CD8-positive, alpha-beta memory T cell (primary cell): ENCODE data around the gene CENPT. TPM values are rescaled to one million over a fixed set of nuclear protein-coding genes. Genes with fewer than 3 reads are reported as not detected.

ENCODE experiments used
- CTCF ChIA-PET: fragments of 350-600 bp; sonication (Branson Sonifier 250); formaldehyde crosslinking; loops from one replicate; lab custom pipeline; 2021; ENCODE audit warnings: antibody characterized with exemption; lab: Charles Lee
- POLR2A ChIA-PET: fragments of 350-600 bp; sonication (Branson Sonifier 250); formaldehyde crosslinking; loops from one replicate; lab custom pipeline; 2021; ENCODE audit warnings: antibody characterized with exemption; lab: Charles Lee
- DNase-seq, 5 donors: peaks; one replicate each; pipeline versions ENCODE4 v3.0.0 to v3.0.0-alpha.2; 2020 to 2022; ENCODE audit warnings: mixed read lengths in 1 of 5
- H3K27ac ChIP-seq: one replicate; pipeline ENCODE4 v1.7.0; 2013; ENCODE audit warnings: low read depth, mild to moderate bottlenecking, low read length, moderate library complexity
- H3K27me3 ChIP-seq: 2 replicates; pipeline ENCODE4 v1.7.0; 2013; ENCODE audit warnings: low read length, mild to moderate bottlenecking; ENCODE audit not compliant: insufficient read depth, poor library complexity, severe bottlenecking
- H3K36me3 ChIP-seq: 2 replicates; pipeline ENCODE4 v1.7.0; 2013; ENCODE audit warnings: mild to moderate bottlenecking, low read length, moderate library complexity; ENCODE audit not compliant: insufficient read depth
- H3K4me1 ChIP-seq: 2 replicates; pipeline ENCODE4 v1.7.0; 2013; ENCODE audit warnings: mild to moderate bottlenecking, low read length, moderate library complexity; ENCODE audit not compliant: insufficient read depth
- H3K4me3 ChIP-seq: 2 replicates; pipeline ENCODE4 v1.7.0; 2013; ENCODE audit warnings: mild to moderate bottlenecking, low read length
- H3K9me3 ChIP-seq: 2 replicates; pipeline ENCODE4 v1.7.0; 2013; ENCODE audit warnings: mild to moderate bottlenecking, low read length
- H3K27ac Mint-ChIP-seq, 8 donors: one replicate each; pipeline ENCODE4 v1.8.0; 2020 to 2021; ENCODE audit warnings: mixed read lengths in 8 of 8, mild to moderate bottlenecking in 6 of 8, inconsistent platforms in 3 of 8, moderate library complexity in 3 of 8
- H3K27me3 Mint-ChIP-seq, 2 donors: one replicate each; pipeline ENCODE4 v1.8.0; 2020 to 2021; ENCODE audit warnings: mixed read lengths in 2 of 2, mild to moderate bottlenecking in 1 of 2, moderate library complexity in 1 of 2
- H3K36me3 Mint-ChIP-seq, 3 donors: one replicate each; pipeline ENCODE4 v1.8.0; 2020 to 2021; ENCODE audit warnings: mixed read lengths in 3 of 3, inconsistent platforms in 1 of 3, mild to moderate bottlenecking in 1 of 3
- H3K4me1 Mint-ChIP-seq, 3 donors: one replicate each; pipeline ENCODE4 v1.8.0; 2020 to 2021; ENCODE audit warnings: mixed read lengths in 3 of 3, inconsistent platforms in 1 of 3, mild to moderate bottlenecking in 1 of 3
- H3K4me3 Mint-ChIP-seq, 7 donors: one replicate each; pipeline ENCODE4 v1.8.0; 2020 to 2021; ENCODE audit warnings: mixed read lengths in 7 of 7, mild to moderate bottlenecking in 6 of 7, moderate library complexity in 4 of 7, inconsistent platforms in 2 of 7
- H3K9me3 Mint-ChIP-seq, 5 donors: one replicate each; pipeline ENCODE4 v1.8.0; 2020 to 2022; ENCODE audit warnings: mixed read lengths in 5 of 5, mild to moderate bottlenecking in 3 of 5, moderate library complexity in 2 of 5, inconsistent platforms in 1 of 5
- polyA plus RNA-seq: library from polyadenylated mRNA; unstranded; fragments of 300-500 nt; fragmentation: Illumina TruSeq; gene quantifications from one replicate; pipeline ENCODE4 v1.2.3, GENCODE V29; 2021
- total RNA-seq, 2 experiments: library from RNA; stranded (reverse); gene quantifications; one replicate each; pipeline ENCODE4 v1.2.3, GENCODE V29; 2021

The CENPT gene
- total and polyA plus RNA-seq, 3 experiments from 2014 or later, result 14.3 to 58.6 (median 56.5) TPM

DNA sequence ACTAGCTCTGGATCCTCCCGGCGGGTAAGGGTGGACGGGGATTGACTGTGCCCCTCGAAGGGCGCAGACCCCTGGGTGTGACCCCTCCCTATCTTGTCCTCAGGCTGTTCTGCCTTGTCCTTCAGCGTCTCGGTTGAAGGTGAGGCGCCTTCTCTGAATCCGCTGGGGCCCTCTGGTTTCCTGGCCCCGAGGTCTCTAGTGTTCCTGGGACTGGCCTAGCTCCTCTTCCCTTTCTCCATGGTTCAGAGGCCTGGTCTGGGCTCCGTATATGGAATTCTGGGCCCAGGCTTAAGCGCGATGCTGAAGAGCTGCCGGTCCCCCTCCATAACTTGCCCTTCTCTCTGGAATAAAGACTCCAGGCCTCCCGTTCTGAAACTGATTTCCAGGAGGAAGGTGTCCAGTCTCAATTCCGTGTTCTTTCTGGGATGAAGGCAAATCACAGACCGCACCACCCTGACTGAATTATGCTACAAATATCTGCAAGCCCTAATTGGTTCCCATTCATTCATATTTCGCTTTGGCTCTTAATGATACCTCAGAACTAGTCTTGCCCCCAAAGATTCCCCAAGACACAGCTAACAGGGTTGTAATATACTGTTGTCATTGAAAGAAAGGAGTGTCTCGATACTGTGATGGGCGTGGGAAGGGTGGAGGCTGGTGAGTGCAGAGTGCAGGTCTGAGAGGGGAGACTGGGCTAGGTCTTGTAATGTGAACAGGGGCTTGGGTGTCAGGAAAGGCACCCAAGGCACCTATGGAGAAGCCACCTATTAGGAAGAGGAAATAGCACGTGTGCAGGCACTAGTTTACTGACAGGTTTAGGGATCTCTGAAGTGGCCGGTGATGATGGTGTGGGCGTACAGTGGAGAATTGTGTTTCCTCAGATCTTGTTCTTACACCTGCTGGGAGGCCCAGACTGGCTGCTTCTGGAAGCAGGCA, 26.2 kb upstream of the CENPT start:
- Histone ChIP-seq H3K27ac (peak overlapping the region; percentile 91), H3K4me3 (peak overlapping the region; percentile 79), H3K4me1 (peaks cover 35% of the 10 kb centered on the region), H3K36me3 (peaks cover 26% of the 10 kb centered on the region), H3K27me3 (no peaks in the 10 kb centered on the region), H3K9me3 (no peaks in the 10 kb centered on the region)
- ChIA-PET CTCF (interaction anchor here (0.6 to 2.9 kb wide), 9 partner anchors 10 to 62 kb away, joined by 3 to 15 read pairs (median 3); partner anchors contain the start of gene NRN1L), POLR2A (interaction anchor here (0.6 to 1.4 kb wide), 7 partner anchors 30 to 354 kb away, joined by 3 to 8 read pairs (median 4); partner anchors contain the start of genes PSMB10, RANBP10 and TSNAXIP1)
- no peak for DNase-seq
- H3K9me3 Mint-ChIP-seq, result no peaks in the 10 kb centered on the region
- peak overlapping the region; percentile 85 to 96 (median 92) for H3K27ac Mint-ChIP-seq
- H3K27me3 Mint-ChIP-seq, result no peaks in the 10 kb centered on the region
- peaks cover 0 to 65% (median 7%) of the 10 kb centered on the region in 3 donors for H3K36me3 Mint-ChIP-seq
- peak overlapping the region; percentile 91 to 96 (median 93) for H3K4me3 Mint-ChIP-seq
- H3K4me1 Mint-ChIP-seq, result peaks cover 33 to 42% (median 39%) of the 10 kb centered on the region in 3 donors

DNA sequence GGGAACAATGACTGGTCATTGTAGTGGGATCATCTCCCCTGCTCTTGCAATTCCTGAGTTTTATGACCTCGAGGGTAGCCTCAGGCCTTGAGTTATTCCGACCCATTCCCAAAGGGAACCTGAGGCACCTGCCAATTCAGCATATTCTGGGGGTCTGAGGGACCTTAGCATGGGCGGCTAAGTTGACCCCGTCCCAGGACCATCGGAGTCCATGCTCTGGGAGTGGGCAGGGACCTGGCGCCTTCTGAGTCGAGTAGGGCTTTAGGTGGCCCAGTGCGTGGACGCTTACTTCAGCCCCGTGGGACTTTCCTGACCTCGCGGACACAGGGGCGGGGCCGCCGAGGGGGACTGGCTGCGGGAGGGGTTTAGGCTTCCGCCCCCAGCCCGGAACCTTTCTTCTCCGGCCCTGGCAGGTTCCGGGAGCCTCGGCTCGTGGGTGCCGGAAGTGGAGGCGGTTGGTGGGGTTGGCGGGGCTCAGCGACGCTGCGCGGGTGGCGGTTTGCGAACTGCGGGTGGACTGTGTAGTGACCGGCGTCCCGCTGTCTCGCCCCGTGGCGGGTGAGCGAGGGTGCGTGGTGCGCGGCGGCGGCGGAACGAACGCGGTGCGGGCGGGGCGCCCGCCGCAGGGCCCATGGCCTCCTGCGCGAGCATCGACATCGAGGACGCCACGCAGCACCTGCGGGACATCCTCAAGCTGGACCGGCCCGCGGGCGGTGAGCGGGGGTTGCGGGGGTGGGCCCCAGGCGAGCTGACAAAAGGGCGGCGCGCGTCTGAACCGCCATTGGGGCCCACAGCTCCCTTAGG, 25.3 kb upstream of the CENPT start, which contains the start of gene EDC4:
EDC4 (plus strand) TSS at position 422 of the 804 bp plus-strand sequence; CDS start at position 632, 210 bp downstream.
- peak within 1 kb of the TSS; percentile 91 to 96 (median 93) for H3K4me3 Mint-ChIP-seq
- DNase-seq, result peak; percentile 81 to 91 (median 84)
- H3K9me3 Mint-ChIP-seq, result no peaks in the 10 kb centered on the region
- CTCF ChIA-PET, result interaction anchor here (0.7 to 2.9 kb wide), 9 partner anchors 11 to 63 kb away, joined by 3 to 15 read pairs (median 3); partner anchors contain the start of gene NRN1L
- Histone ChIP-seq H3K36me3 (peaks cover 20% of the 10 kb centered on the region), H3K9me3 (no peaks in the 10 kb centered on the region), H3K4me1 (peaks cover 35% of the 10 kb centered on the region), H3K27ac (peak within 1 kb of the TSS; percentile 91), H3K4me3 (peak within 1 kb of the TSS; percentile 79), H3K27me3 (no peaks in the 10 kb centered on the region)
- POLR2A ChIA-PET, result interaction anchor here (1.0 to 1.4 kb wide), 5 partner anchors 29 to 66 kb away, joined by 3 to 8 read pairs (median 5); partner anchors contain the start of genes PSMB10, RANBP10 and TSNAXIP1
- no peaks in the 10 kb centered on the region for H3K27me3 Mint-ChIP-seq
- H3K27ac Mint-ChIP-seq, result peak within 1 kb of the TSS; percentile 88 to 96 (median 94)
- peaks cover 0 to 65% (median 7%) of the 10 kb centered on the region in 3 donors for H3K36me3 Mint-ChIP-seq
- peaks cover 33 to 42% (median 39%) of the 10 kb centered on the region in 3 donors for H3K4me1 Mint-ChIP-seq

DNA sequence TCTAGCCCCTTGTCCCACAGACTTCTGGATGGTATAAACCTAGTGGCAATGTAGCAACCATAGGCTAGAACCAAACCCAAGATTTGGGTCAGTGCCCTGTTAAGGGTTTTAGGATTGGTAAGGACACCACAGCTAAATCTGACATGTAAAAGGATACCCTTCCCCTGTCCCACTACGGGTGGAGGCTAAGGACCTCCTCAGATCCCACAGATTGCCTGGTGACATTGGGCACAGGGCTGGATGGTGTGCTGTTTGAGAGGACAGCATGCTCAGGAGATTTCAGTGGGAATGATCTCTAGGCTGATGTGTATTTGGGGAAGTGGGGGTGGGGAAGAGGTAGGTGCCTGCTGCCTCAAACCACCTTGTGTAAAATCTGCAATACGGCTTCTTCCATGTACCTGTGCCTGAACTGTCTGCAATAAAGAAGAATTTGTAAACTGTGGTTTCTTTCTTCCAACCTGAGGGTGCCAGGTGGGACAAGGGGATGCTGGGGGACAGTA, 24.7 kb upstream of the CENPT start:
- Mint-ChIP-seq H3K27me3 (no peaks in the 10 kb centered on the region), H3K4me3 (peak overlapping the region; percentile 86 to 96 (median 93)), H3K36me3 (peaks cover 0 to 60% (median 7%) of the 10 kb centered on the region in 3 donors), H3K27ac (peak overlapping the region; percentile 88 to 96 (median 92)), H3K4me1 (peaks cover 33 to 42% (median 39%) of the 10 kb centered on the region in 3 donors), H3K9me3 (no peaks in the 10 kb centered on the region)
- CTCF ChIA-PET, result interaction anchor here (1.0 to 1.6 kb wide), 4 partner anchors 27 to 206 kb away, joined by 3 to 6 read pairs (median 4); partner anchors contain the start of genes C16orf86 and ENKD1
- peak overlapping the region; percentile 79 for H3K4me3 ChIP-seq
- POLR2A ChIA-PET, result interaction anchor here (0.6 to 0.8 kb wide), 2 partner anchors 21 to 34 kb away, joined by 4 read pairs; partner anchors contain the start of gene PSKH1
- H3K36me3 ChIP-seq, result peaks cover 17% of the 10 kb centered on the region
- peak overlapping the region; percentile 91 for H3K27ac ChIP-seq
- H3K27me3 ChIP-seq, result no peaks in the 10 kb centered on the region
- no peak for DNase-seq
- H3K4me1 ChIP-seq, result peaks cover 35% of the 10 kb centered on the region
- no peaks in the 10 kb centered on the region for H3K9me3 ChIP-seq

DNA sequence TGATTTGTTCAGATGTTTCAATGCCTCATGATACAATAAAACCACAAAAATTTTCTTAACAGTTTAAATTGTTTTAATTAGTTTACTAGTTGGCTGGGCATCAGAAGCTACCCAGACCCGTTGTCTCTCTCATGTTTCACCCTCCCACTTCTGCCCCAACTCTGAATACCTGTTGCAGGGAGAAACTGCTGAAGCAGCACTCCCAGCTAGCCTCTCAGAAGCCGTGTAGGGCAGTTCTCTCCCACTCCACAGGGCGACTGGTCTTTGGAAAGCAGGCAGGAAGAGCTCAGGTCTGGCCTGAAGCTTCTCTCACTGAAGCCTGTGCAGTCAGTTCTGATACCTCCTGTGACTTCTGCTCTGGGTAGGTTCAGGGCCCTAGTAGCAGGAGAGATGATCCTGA, 23.8 kb upstream of the CENPT start:
- ChIA-PET CTCF (interaction anchor here (1.1 to 1.7 kb wide), 4 partner anchors 12 to 205 kb away, joined by 3 to 6 read pairs (median 5); partner anchors contain the start of genes C16orf86 and ENKD1), POLR2A (interaction anchor here (0.8 kb wide), 1 partner anchor 22 kb away, joined by 4 read pairs; the partner anchor contains the start of gene PSKH1)
- no peaks in the 10 kb centered on the region for H3K9me3 Mint-ChIP-seq

DNA sequence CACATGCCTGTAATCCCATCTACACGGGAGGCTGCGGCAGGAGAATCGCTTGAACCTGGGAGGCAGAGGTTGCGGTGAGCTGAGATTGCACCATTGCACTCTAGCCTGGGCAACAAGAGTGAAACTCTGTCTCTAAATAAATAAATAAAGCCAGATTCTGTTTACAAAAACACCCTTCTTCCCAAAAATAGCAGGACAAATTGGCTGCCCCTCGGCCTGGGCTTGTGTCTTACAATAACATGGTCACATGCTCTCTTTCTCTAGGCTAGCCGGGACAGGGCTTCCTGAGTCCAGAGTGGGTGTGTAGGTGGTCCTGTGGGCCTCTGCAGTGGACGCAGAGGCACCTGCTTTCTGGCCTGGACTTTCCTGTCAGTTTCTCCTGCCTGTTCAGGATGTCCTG, 22.2 kb upstream of the CENPT start:
- ChIA-PET POLR2A (interaction anchor here (0.6 kb wide), 1 partner anchor 16 kb away, joined by 3 read pairs; no protein-coding TSS in a partner anchor), CTCF (interaction anchor here (1.7 kb wide), 1 partner anchor 14 kb away, joined by 5 read pairs; no protein-coding TSS in a partner anchor)
- H3K4me3 Mint-ChIP-seq, result no peak overlapping the region
- no peak overlapping the region for H3K4me3 ChIP-seq
- H3K4me1 Mint-ChIP-seq, result peaks cover 19 to 24% (median 23%) of the 10 kb centered on the region in 3 donors
- no peaks in the 10 kb centered on the region for H3K9me3 ChIP-seq
- peaks cover 19% of the 10 kb centered on the region for H3K4me1 ChIP-seq
- H3K27me3 Mint-ChIP-seq, result no peaks in the 10 kb centered on the region
- DNase-seq, result no peak
- H3K27ac Mint-ChIP-seq, result peak overlapping the region in 1 of 8 donors; percentile 74
- no peaks in the 10 kb centered on the region for H3K27me3 ChIP-seq
- H3K36me3 ChIP-seq, result peaks cover 6% of the 10 kb centered on the region
- no peaks in the 10 kb centered on the region for H3K9me3 Mint-ChIP-seq
- H3K27ac ChIP-seq, result no peak overlapping the region
- peaks cover 0 to 59% (median 7%) of the 10 kb centered on the region in 3 donors for H3K36me3 Mint-ChIP-seq

More for the DNA sequence above, 23.8 kb upstream of the CENPT start:
- peaks cover 0 to 59% (median 7%) of the 10 kb centered on the region in 3 donors for H3K36me3 Mint-ChIP-seq
- peaks cover 33 to 40% (median 39%) of the 10 kb centered on the region in 3 donors for H3K4me1 Mint-ChIP-seq
- Histone ChIP-seq H3K4me1 (peaks cover 35% of the 10 kb centered on the region), H3K27me3 (no peaks in the 10 kb centered on the region), H3K4me3 (no peak overlapping the region), H3K9me3 (no peaks in the 10 kb centered on the region), H3K36me3 (peaks cover 7% of the 10 kb centered on the region), H3K27ac (no peak overlapping the region)
- no peaks in the 10 kb centered on the region for H3K27me3 Mint-ChIP-seq
- DNase-seq, result no peak
- peak overlapping the region in 4 of 7 donors; percentile 86 to 96 (median 92) for H3K4me3 Mint-ChIP-seq
- H3K27ac Mint-ChIP-seq, result peak overlapping the region in 4 of 8 donors; percentile 24 to 88 (median 48)

DNA sequence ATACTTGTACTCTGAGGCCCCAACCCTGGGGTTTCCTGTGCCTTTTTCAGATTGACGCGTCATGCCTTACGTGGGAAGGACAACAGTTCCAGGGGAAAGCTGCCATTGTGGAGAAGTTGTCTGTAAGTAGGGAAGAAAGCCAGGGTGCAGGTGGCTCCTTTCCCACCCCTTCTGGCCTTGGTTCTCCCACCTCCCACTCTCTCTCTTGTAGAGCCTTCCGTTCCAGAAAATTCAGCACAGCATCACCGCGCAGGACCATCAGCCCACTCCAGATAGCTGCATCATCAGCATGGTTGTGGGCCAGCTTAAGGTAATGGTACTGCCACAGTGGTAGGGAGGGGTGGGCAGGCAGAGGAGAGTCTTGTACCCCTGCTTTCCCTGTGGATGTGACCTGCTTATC, 20.8 kb upstream of the CENPT start:
- no peak overlapping the region for H3K27ac ChIP-seq

More for the DNA sequence above, 20.8 kb upstream of the CENPT start:
- H3K27me3 ChIP-seq, result no peaks in the 10 kb centered on the region
- H3K36me3 ChIP-seq, result peaks cover 6% of the 10 kb centered on the region
- peaks cover 0 to 53% (median 7%) of the 10 kb centered on the region in 3 donors for H3K36me3 Mint-ChIP-seq
- H3K27ac Mint-ChIP-seq, result peak overlapping the region in 1 of 8 donors; percentile 23
- H3K4me3 ChIP-seq, result no peak overlapping the region
- H3K4me3 Mint-ChIP-seq, result no peak overlapping the region
- ChIA-PET POLR2A (no interaction called here), CTCF (interaction anchor here (0.8 to 2.4 kb wide), 2 partner anchors 15 to 53 kb away, joined by 3 to 5 read pairs; no protein-coding TSS in a partner anchor)
- no peak for DNase-seq
- peaks cover 9 to 10% (median 9%) of the 10 kb centered on the region in 3 donors for H3K4me1 Mint-ChIP-seq
- H3K4me1 ChIP-seq, result peaks cover 7% of the 10 kb centered on the region
- H3K9me3 ChIP-seq, result no peaks in the 10 kb centered on the region
- H3K9me3 Mint-ChIP-seq, result no peaks in the 10 kb centered on the region
- no peaks in the 10 kb centered on the region for H3K27me3 Mint-ChIP-seq
